GM12878 (cell line): ENCODE measurements around the gene MED1. TPM values are rescaled to one million over a fixed set of nuclear protein-coding genes. Genes with fewer than 3 reads are reported as not detected.

ENCODE experiments used
- ATAC-seq: fragments of 200-7000 bp; cut with Tn5 transposase; 3 replicates; pipeline ENCODE4 v1.9.1; 2020; ENCODE audit warnings: mild to moderate bottlenecking, moderate library complexity
- BruUV-seq: library from RNA; stranded (reverse); fragments of 400-500 nt; replicated peaks from 2 replicates; lab custom pipeline; 2021; lab: Mats Ljungman, UMichigan
- CTCF ChIA-PET: fragments of 300-600 bp; sonication (Branson Sonifier 250); formaldehyde crosslinking; extraction: SDS; loops from one replicate; lab custom pipeline; 2021; ENCODE audit warnings: inconsistent platforms; lab: Yijun Ruan, JAX
- POLR2A ChIA-PET: fragments of 350-600 bp; formaldehyde crosslinking; extraction: SDS; loops from one replicate; lab custom pipeline; 2021; ENCODE audit warnings: inconsistent platforms; lab: Charles Lee
- RAD21 ChIA-PET: fragments of 300-600 bp; sonication (Branson Sonifier 250); formaldehyde crosslinking; loops from one replicate; lab custom pipeline; 2023; ENCODE audit warnings: antibody characterized with exemption; ENCODE audit not compliant: unreplicated experiment; lab: Charles Lee
- SMC1A ChIA-PET: fragments of 300-600 bp; sonication (Branson Sonifier 250); formaldehyde crosslinking; loops from one replicate; lab custom pipeline; 2023; ENCODE audit not compliant: unreplicated experiment, uncharacterized antibody; lab: Charles Lee
- DNase-seq: peaks from one replicate; pipeline ENCODE4 v3.0.0-alpha.2; 2011; ENCODE audit warnings: low read depth, low spot score
- FAIRE-seq: peaks from 3 replicates; lab custom pipeline; 2011; peaks lifted over from hg19 to GRCh38; lab: Jason Lieb, UNC
- H2AFZ ChIP-seq: 2 replicates; pipeline ENCODE4 v1.6.0; 2011; ENCODE audit warnings: low read depth, low read length, control low read depth; ENCODE audit not compliant: control insufficient read depth
- H3K27ac ChIP-seq: 2 replicates; pipeline ENCODE4 v1.5.1; 2011; ENCODE audit warnings: control low read depth; ENCODE audit not compliant: control insufficient read depth, insufficient read depth
- H3K27me3 ChIP-seq, 2 experiments: replicated peaks in 1 of 2; 2 replicates each; pipeline versions ENCODE4 v1.6.0 to v1.6.1; 2011; ENCODE audit warnings: low read length in 1 of 2; ENCODE audit not compliant: control insufficient read depth in 2 of 2, insufficient read depth in 2 of 2
- H3K36me3 ChIP-seq, 2 experiments: 2 replicates each; pipeline ENCODE4 v1.5.1; 2011; ENCODE audit warnings: low read length in 1 of 2; ENCODE audit not compliant: control insufficient read depth in 2 of 2, insufficient read depth in 2 of 2
- H3K4me1 ChIP-seq: 2 replicates; pipeline ENCODE4 v1.6.1; 2011; ENCODE audit warnings: mild to moderate bottlenecking, low read length, moderate library complexity, mixed read lengths; ENCODE audit not compliant: control insufficient read depth, insufficient read depth
- H3K4me2 ChIP-seq: 2 replicates; pipeline ENCODE4 v1.6.0; 2011; ENCODE audit warnings: control low read depth; ENCODE audit not compliant: control insufficient read depth, insufficient read depth
- H3K4me3 ChIP-seq: fragments of 200-600 bp; sonication (generic); 2 replicates; pipeline ENCODE4 v1.5.1; 2016
- H3K79me2 ChIP-seq: 2 replicates; pipeline ENCODE4 v1.6.0; 2011; ENCODE audit warnings: low read length; ENCODE audit not compliant: control insufficient read depth, insufficient read depth
- H3K9ac ChIP-seq: 2 replicates; pipeline ENCODE4 v1.8.0; 2011; ENCODE audit warnings: low read length, control low read depth, mixed read lengths; ENCODE audit not compliant: control insufficient read depth, insufficient read depth
- H3K9me3 ChIP-seq: replicated peaks from 3 replicates; pipeline ENCODE4 v1.5.1; 2011; ENCODE audit warnings: mild to moderate bottlenecking, low read length; ENCODE audit not compliant: control insufficient read depth, insufficient read depth
- H4K20me1 ChIP-seq: 2 replicates; pipeline ENCODE4 v1.6.0; 2011; ENCODE audit not compliant: control insufficient read depth, insufficient read depth
- CBX5 ChIP-seq: sonication (generic); IDR thresholded peaks from 2 replicates; pipeline ENCODE4 v1.6.1; 2016; ENCODE audit warnings: low read depth, moderate library complexity, mild to moderate bottlenecking, inconsistent platforms
- CHD2 ChIP-seq: IDR thresholded peaks from 2 replicates; pipeline ENCODE4 v1.6.1; 2011; ENCODE audit warnings: low read depth, low read length, improper control_type of control experiment, borderline replicate concordance
- ETV6 ChIP-seq, 2 experiments: fragments of 450-650 bp in 1 of 2; IDR thresholded peaks in 1 of 2; conservative IDR thresholded peaks in 1 of 2; 2 replicates each; pipeline ENCODE4 v1.6.1; 2014; ENCODE audit warnings: antibody characterized with exemption in 1 of 2, borderline replicate concordance in 1 of 2, low read depth in 1 of 2, mild to moderate bottlenecking in 1 of 2, moderate library complexity in 1 of 2
- FOS ChIP-seq: IDR thresholded peaks from 3 replicates; pipeline ENCODE4 v1.6.1; 2011; ENCODE audit warnings: borderline replicate concordance; ENCODE audit not compliant: insufficient read length; ENCODE audit errors: extremely low read depth
- HDAC6 ChIP-seq: fragments of 200-600 bp; sonication (generic); IDR thresholded peaks from one replicate; pipeline ENCODE4 v1.8.0; 2017; ENCODE audit warnings: antibody characterized with exemption; ENCODE audit not compliant: unreplicated experiment
- MTA3 ChIP-seq: IDR thresholded peaks from 2 replicates; pipeline ENCODE4 v1.6.1; 2012; ENCODE audit warnings: low read length, inconsistent platforms, borderline replicate concordance
- MXI1 ChIP-seq: fragments of 150-350 bp; IDR thresholded peaks from 2 replicates; pipeline ENCODE4 v1.6.1; 2011; ENCODE audit warnings: low read depth, mild to moderate bottlenecking, inconsistent platforms, low read length, improper control_type of control experiment
- MYC ChIP-seq: IDR thresholded peaks from 2 replicates; pipeline ENCODE4 v1.6.1; 2011; ENCODE audit warnings: mild to moderate bottlenecking, low read length, moderate library complexity, inconsistent platforms; ENCODE audit not compliant: insufficient read depth, insufficient replicate concordance, insufficient read length, severe bottlenecking
- PBX3 ChIP-seq: IDR thresholded peaks from 2 replicates; pipeline ENCODE4 v1.6.1; 2011; ENCODE audit warnings: mild to moderate bottlenecking, low read depth, low read length, moderate library complexity; ENCODE audit not compliant: insufficient replicate concordance
- RFX5 ChIP-seq: IDR thresholded peaks from 2 replicates; pipeline ENCODE4 v1.6.1; 2011; ENCODE audit warnings: low read depth, low read length, improper control_type of control experiment
- SPI1 ChIP-seq: IDR thresholded peaks from 2 replicates; pipeline ENCODE4 v1.6.1; 2011; ENCODE audit warnings: low read depth, mild to moderate bottlenecking, low read length, moderate library complexity, borderline replicate concordance; ENCODE audit not compliant: insufficient read depth
- SUZ12 ChIP-seq: fragments of 200-600 bp; sonication (generic); IDR thresholded peaks from one replicate; pipeline ENCODE4 v1.6.1; 2018; ENCODE audit warnings: antibody characterized with exemption, mild to moderate bottlenecking; ENCODE audit not compliant: unreplicated experiment
- TBL1XR1 ChIP-seq: IDR thresholded peaks from 2 replicates; pipeline ENCODE4 v1.6.1; 2012; ENCODE audit warnings: low read depth, low read length, improper control_type of control experiment
- WRNIP1 ChIP-seq: IDR thresholded peaks from 2 replicates; pipeline ENCODE4 v1.6.1; 2011; ENCODE audit warnings: low read depth, low read length, improper control_type of control experiment, borderline replicate concordance
- WGBS: methylation state at CpG from one replicate; pipeline ENCODE4 v1.1.6; 2016; ENCODE audit warnings: low lambda C conversion rate; ENCODE audit not compliant: insufficient replicate concordance, insufficient coverage; ENCODE audit errors: missing lambda C conversion rate; 5-methylcytosine and 5-hydroxymethylcytosine counted together
- in situ Hi-C: fragments of 300-500 bp; cut with MboI; formaldehyde crosslinking; loops from 9 replicates; pipeline ENCODE4 v1.14.3; 2018; ENCODE audit warnings: mixed read lengths
- intact Hi-C: fragments of 100-400 bp; cut with micrococcal nuclease; formaldehyde crosslinking; loops from one replicate; pipeline ENCODE4 v1.14.2; 2022; ENCODE audit not compliant: unreplicated experiment
- polyA plus RNA-seq, 11 experiments: library from polyadenylated mRNA; depleted of rRNA in 4 of 11; unstranded in 6 of 11; stranded (reverse) in 5 of 11; fragments of >200 nt; fragmentation: Nextera tagmentation in 4 of 11; fragmentation: Illumina TruSeq in 1 of 11; extraction: Ambion mirVana in 4 of 11; extraction: Trizol in 1 of 11; gene quantifications; 1 replicate in 1 of 11; 2 replicates in 10 of 11; pipeline versions ENCODE4 v1.2.1 to v1.2.3, GENCODE V29; 2011 to 2016; ENCODE audit warnings: inconsistent platforms in 2 of 11, missing spikeins in 2 of 11, low read depth in 1 of 11
- total RNA-seq, 4 experiments: library from RNA; depleted of rRNA in 3 of 4; stranded (reverse); fragments of >200 nt in 3 of 4; fragmentation: Illumina TruSeq in 1 of 4; extraction: Trizol in 1 of 4; gene quantifications; 2 replicates each; pipeline versions ENCODE4 v1.2.1 to v1.2.3, GENCODE V29; 2013 to 2021
- TF ChIP-seq, protein P1 (sequence below): fragments of 450-650 bp; IDR thresholded peaks from 2 replicates; pipeline ENCODE4 v1.6.1; 2018; ENCODE audit warnings: mild to moderate bottlenecking, low read depth, moderate library complexity; ENCODE audit not compliant: partially characterized antibody
- TF ChIP-seq, protein P2 (sequence below): fragments of 450-650 bp; IDR thresholded peaks from 2 replicates; pipeline ENCODE4 v1.6.1; 2014; ENCODE audit warnings: mild to moderate bottlenecking
- TF ChIP-seq, protein P3 (sequence below): IDR thresholded peaks from 2 replicates; pipeline ENCODE4 v1.6.1; 2012; ENCODE audit warnings: low read length, inconsistent platforms

MED1 gene
- total and polyA plus RNA-seq, 10 of the 15 experiments (the other 5 are each of a cell fraction or from before 2014, with no cell fraction given): 8.7 to 50.1 (median 30.1) TPM

- intact Hi-C loops (no loop called here), in situ Hi-C loops (no loop called here)
- Histone ChIP-seq H3K36me3 (no peaks in the 10 kb centered on the region), H3K4me1 (no peaks in the 10 kb centered on the region), H3K4me2 (no peak overlapping the region), H2AFZ (no peak overlapping the region), H3K27me3 (no peaks in the 10 kb centered on the region), H3K79me2 (no peaks in the 10 kb centered on the region), H3K4me3 (no peak overlapping the region), H3K9ac (no peak overlapping the region), H4K20me1 (no peaks in the 10 kb centered on the region), H3K9me3 (no peaks in the 10 kb centered on the region), H3K27ac (no peak overlapping the region)
- SMC1A ChIA-PET: no interaction called here
- RAD21 ChIA-PET: no interaction called here
- POLR2A ChIA-PET: no interaction called here
- ATAC-seq (no peak), FAIRE-seq (no peak), DNase-seq (no peak)
- CTCF ChIA-PET: no interaction called here
- no TSS peak for BruUV-seq
- TF ChIP-seq HDAC6 (no peak), SUZ12 (no peak), MYC (no peak), TBL1XR1 (no peak), CBX5 (no peak), RFX5 (no peak), FOS (no peak), MTA3 (no peak), PBX3 (no peak), MXI1 (no peak), SPI1 (no peak), WRNIP1 (no peak), CHD2 (no peak), ETV6 (conservative IDR thresholded peaks at IDR 0.05 in 1 of 2, IDR thresholded peaks at IDR 0.05 in 1 of 2; ENCODE audit: borderline replicate concordance in 1 of 2, low read depth in 1 of 2) (no peak)
- TF ChIP-seq, protein P1, sequence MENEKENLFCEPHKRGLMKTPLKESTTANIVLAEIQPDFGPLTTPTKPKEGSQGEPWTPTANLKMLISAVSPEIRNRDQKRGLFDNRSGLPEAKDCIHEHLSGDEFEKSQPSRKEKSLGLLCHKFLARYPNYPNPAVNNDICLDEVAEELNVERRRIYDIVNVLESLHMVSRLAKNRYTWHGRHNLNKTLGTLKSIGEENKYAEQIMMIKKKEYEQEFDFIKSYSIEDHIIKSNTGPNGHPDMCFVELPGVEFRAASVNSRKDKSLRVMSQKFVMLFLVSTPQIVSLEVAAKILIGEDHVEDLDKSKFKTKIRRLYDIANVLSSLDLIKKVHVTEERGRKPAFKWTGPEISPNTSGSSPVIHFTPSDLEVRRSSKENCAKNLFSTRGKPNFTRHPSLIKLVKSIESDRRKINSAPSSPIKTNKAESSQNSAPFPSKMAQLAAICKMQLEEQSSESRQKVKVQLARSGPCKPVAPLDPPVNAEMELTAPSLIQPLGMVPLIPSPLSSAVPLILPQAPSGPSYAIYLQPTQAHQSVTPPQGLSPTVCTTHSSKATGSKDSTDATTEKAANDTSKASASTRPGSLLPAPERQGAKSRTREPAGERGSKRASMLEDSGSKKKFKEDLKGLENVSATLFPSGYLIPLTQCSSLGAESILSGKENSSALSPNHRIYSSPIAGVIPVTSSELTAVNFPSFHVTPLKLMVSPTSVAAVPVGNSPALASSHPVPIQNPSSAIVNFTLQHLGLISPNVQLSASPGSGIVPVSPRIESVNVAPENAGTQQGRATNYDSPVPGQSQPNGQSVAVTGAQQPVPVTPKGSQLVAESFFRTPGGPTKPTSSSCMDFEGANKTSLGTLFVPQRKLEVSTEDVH: no peak
- TF ChIP-seq, protein P2, sequence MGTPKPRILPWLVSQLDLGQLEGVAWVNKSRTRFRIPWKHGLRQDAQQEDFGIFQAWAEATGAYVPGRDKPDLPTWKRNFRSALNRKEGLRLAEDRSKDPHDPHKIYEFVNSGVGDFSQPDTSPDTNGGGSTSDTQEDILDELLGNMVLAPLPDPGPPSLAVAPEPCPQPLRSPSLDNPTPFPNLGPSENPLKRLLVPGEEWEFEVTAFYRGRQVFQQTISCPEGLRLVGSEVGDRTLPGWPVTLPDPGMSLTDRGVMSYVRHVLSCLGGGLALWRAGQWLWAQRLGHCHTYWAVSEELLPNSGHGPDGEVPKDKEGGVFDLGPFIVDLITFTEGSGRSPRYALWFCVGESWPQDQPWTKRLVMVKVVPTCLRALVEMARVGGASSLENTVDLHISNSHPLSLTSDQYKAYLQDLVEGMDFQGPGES: no peak
- TF ChIP-seq, protein P3, sequence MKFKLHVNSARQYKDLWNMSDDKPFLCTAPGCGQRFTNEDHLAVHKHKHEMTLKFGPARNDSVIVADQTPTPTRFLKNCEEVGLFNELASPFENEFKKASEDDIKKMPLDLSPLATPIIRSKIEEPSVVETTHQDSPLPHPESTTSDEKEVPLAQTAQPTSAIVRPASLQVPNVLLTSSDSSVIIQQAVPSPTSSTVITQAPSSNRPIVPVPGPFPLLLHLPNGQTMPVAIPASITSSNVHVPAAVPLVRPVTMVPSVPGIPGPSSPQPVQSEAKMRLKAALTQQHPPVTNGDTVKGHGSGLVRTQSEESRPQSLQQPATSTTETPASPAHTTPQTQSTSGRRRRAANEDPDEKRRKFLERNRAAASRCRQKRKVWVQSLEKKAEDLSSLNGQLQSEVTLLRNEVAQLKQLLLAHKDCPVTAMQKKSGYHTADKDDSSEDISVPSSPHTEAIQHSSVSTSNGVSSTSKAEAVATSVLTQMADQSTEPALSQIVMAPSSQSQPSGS: no peak
- 82% methylated on average over 5 of the region's 5 CpGs for WGBS
Measured at GRCh38 chr17:39365872-39366271, 85.2 kb downstream of the MED1 start.
